PC-3 (cell line): Measurements from ENCODE around the gene TRIP12.

ENCODE experiments used
- EZH2 ChIP-seq: fragments of 300-600 bp; sonication (generic); IDR thresholded peaks from one replicate; pipeline ENCODE4 v1.6.1; 2017; ENCODE audit warnings: antibody characterized with exemption, mild to moderate bottlenecking, low read length; ENCODE audit not compliant: unreplicated experiment
- EZH2phosphoT487 ChIP-seq: fragments of 300-600 bp; sonication (generic); IDR thresholded peaks from 2 replicates; pipeline ENCODE4 v1.6.1; 2018; ENCODE audit warnings: mild to moderate bottlenecking, antibody characterized with exemption, low read length, borderline replicate concordance
- TF ChIP-seq, protein P1 (sequence below): fragments of 300-600 bp; sonication (generic); conservative IDR thresholded peaks from 2 replicates; pipeline ENCODE4 v1.5.1; 2017; ENCODE audit warnings: antibody characterized with exemption, low read depth, mild to moderate bottlenecking, low read length

- TF ChIP-seq, protein P1, sequence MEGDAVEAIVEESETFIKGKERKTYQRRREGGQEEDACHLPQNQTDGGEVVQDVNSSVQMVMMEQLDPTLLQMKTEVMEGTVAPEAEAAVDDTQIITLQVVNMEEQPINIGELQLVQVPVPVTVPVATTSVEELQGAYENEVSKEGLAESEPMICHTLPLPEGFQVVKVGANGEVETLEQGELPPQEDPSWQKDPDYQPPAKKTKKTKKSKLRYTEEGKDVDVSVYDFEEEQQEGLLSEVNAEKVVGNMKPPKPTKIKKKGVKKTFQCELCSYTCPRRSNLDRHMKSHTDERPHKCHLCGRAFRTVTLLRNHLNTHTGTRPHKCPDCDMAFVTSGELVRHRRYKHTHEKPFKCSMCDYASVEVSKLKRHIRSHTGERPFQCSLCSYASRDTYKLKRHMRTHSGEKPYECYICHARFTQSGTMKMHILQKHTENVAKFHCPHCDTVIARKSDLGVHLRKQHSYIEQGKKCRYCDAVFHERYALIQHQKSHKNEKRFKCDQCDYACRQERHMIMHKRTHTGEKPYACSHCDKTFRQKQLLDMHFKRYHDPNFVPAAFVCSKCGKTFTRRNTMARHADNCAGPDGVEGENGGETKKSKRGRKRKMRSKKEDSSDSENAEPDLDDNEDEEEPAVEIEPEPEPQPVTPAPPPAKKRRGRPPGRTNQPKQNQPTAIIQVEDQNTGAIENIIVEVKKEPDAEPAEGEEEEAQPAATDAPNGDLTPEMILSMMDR: no peak
- TF ChIP-seq EZH2 (no peak), EZH2phosphoT487 (no peak)
Measured at GRCh38 chr2:229855116-229855515, 66.7 kb downstream of the TRIP12 start.
